GM19239 (cell line): ENCODE data around the gene DAPK3.
"Not testable (repeated sequence)": the region's sequence is repeated elsewhere in the genome, so short reads cannot be mapped to it uniquely, and the experiment has no call there.

Source experiments
- DNase-seq: peaks from one replicate; pipeline ENCODE4 v3.0.0; 2011; ENCODE audit warnings: low spot score; ENCODE audit not compliant: insufficient read length
- FAIRE-seq: peaks from 2 replicates; lab custom pipeline; 2011; peaks lifted over from hg19 to GRCh38; lab: Jason Lieb, UNC

Gene DAPK3

GRCh38 chr19:3961007-3961406 lies 9.9 kb downstream of the DAPK3 start:
- no peak for DNase-seq
- no peak for FAIRE-seq

GRCh38 chr19:3959766-3960131 lies 11.2 kb downstream of the DAPK3 start:
- FAIRE-seq (no peak), DNase-seq (no peak)

GRCh38 chr19:3958836-3959765 lies 11.8 kb downstream of the DAPK3 start:
- DNase-seq (no peak), FAIRE-seq (no peak)

GRCh38 chr19:3955688-3956087 lies 15.2 kb downstream of the DAPK3 start:
- DNase-seq (no peak), FAIRE-seq (no peak)

GRCh38 chr19:3955276-3955675 lies 15.6 kb downstream of the DAPK3 start:
- not testable (repeated sequence) for DNase-seq, FAIRE-seq

- DNase-seq (no peak), FAIRE-seq (no peak)
Measured at GRCh38 chr19:3954107-3954506, 16.8 kb downstream of the DAPK3 start.

GRCh38 chr19:3952755-3953276 lies 18.1 kb downstream of the DAPK3 start:
- DNase-seq, FAIRE-seq: not testable (repeated sequence)

GRCh38 chr19:3950871-3951861 lies 19.7 kb downstream of the DAPK3 start:
- FAIRE-seq (no peak), DNase-seq (no peak)

GRCh38 chr19:3949997-3950859 lies 20.7 kb downstream of the DAPK3 start:
- DNase-seq = no peak
- FAIRE-seq = no peak

- FAIRE-seq (no peak), DNase-seq (no peak)
Measured at GRCh38 chr19:3949294-3949693, 21.6 kb downstream of the DAPK3 start.

GRCh38 chr19:3947316-3947933 lies 23.5 kb downstream of the DAPK3 start:
- DNase-seq, FAIRE-seq: not testable (repeated sequence)

GRCh38 chr19:3945838-3946237 lies 25.1 kb downstream of the DAPK3 start:
- DNase-seq (no peak), FAIRE-seq (no peak)

GRCh38 chr19:3944018-3944721 lies 26.7 kb downstream of the DAPK3 start:
- no peak for DNase-seq
- FAIRE-seq = no peak

GRCh38 chr19:3942790-3943409 lies 28.0 kb downstream of the DAPK3 start:
- FAIRE-seq (no peak), DNase-seq (no peak)

GRCh38 chr19:3938300-3938950 lies 32.5 kb downstream of the DAPK3 start:
- not testable (repeated sequence) for FAIRE-seq

GRCh38 chr19:3936506-3937442 lies 34.1 kb downstream of the DAPK3 start:
- DNase-seq (no peak), FAIRE-seq (no peak)

More at GRCh38 chr19:3938300-3938950, 32.5 kb downstream of the DAPK3 start:
- not testable (repeated sequence) for DNase-seq
